NCI-H748 (cell line): ENCODE results near the gene TCF12.
"Not testable (repeated sequence)": the region's sequence is repeated elsewhere in the genome, so short reads cannot be mapped to it uniquely, and the experiment has no call there.

Source experiments
- DNase-seq: peaks from one replicate; lab custom pipeline; 2025; ENCODE audit not compliant: unreplicated experiment; lab: John Stamatoyannopoulos, UW

The TCF12 gene

DNA sequence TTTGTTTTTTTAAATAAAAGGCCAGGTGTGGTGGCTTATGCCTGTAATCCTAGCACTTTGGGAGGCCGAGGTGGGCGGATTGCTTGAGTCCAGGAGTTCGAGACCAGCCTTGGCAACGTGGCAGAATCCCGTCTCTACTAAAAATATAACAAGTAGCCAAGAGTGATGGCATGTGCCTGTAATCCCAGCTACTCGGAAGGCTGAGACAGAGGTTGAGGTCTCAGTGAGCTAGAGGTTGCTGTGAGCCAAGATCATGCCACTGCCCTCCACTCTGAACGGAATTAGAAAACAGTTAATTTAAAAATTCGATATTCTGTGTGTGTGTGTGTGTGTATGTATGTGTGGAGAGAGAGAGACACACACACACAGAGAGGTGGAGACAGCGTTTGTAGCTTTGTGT is 58.8 kb downstream of the TCF12 start:
- DNase-seq: no peak

GRCh38 chr15:56978898-56979662 is 60.6 kb downstream of the TCF12 start:
- no peak for DNase-seq

DNA sequence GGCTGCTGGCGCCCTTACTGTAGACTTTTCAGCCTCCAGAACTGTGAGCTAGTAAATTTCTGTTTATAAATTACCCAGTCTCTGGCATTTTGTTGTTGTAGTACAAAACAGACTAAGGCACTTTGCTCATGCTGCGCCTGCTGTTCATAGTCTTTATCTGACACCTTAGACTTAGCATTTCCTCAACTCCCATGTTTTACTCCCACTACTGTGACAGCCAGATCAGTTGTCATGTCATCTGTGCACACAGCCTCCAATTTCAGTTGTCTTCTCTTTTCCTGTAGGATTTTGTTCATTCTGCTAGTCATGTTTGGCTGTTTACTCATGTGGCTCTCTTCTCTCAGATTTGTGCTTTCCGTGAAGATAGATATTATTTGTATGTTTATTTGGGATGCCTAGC is 62.0 kb downstream of the TCF12 start:
- no peak for DNase-seq

DNA sequence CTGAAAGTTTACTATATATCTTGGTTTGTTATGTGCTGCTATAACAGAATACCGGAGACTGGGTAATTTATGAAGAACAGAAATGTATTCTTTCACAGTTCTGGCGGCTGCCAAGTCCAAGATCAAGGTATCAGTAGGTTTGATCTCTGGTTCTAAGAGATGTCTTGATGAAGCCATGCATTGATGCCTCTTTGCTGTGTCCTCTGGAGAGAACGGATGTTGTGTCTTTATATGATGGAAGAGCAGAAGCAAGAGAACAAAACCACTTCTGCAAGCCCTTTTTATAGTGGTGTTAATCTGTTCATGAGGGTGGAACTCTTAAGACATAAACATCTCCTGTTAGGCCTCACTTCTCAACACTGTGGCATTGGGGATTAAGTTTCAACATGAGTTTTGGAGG is 62.7 kb downstream of the TCF12 start:
- DNase-seq: no peak

DNA sequence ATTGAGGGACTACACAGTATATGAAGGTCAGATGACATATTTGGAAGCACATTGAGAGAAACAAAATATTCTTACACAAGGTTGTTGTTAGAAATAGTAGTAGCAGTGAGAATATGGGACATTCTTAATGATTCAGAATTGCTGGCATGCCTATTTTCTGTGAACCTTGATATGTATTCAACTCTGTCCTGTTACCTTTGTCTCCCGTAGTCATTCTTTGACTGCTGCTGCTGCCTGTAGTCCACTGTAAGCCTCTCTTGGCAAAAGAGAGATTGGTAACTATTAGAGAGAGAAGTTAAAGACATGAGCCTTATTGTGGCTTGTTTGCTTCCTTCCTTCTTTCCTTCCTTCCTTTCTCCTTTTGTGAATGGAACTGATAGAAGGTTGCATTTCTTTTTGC is 64.5 kb downstream of the TCF12 start:
- DNase-seq: no peak

DNA sequence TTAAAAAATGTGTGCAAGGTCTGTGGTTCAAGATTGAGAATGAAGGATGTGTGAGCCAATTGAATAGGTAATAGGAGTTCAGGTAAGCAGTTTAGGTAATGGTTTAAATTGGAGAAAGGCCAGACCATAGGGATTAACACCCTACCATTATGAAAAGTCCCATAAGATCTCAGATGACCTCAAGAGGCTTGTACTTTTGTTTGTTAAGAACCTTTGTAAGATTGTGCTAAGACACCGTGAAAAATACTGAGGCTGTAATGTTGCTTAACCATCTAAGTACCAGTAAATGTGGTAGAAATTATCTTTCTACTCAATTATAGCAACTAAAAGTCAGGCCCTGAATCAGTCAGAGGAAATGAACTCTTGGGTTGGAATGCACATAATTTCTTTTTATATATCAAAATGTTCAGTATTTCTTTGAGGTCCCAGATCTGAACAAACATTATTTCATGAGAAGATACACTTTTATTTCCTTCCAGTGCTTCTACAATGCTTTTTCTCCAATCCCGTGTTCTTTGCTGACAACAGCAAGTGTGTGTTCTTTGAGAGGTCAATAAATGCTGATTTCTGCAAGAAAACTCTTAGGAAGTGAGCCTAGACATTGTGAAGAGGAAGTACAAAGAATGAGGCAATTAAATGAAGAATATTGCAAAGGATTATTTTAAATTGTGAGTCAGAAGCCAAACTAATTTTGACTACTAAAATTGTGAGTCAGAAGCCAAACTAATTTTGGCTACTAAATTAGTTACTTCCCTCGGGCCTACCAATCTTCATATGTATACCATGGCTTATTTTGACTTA is 66.4 kb downstream of the TCF12 start:
- no peak for DNase-seq

DNA sequence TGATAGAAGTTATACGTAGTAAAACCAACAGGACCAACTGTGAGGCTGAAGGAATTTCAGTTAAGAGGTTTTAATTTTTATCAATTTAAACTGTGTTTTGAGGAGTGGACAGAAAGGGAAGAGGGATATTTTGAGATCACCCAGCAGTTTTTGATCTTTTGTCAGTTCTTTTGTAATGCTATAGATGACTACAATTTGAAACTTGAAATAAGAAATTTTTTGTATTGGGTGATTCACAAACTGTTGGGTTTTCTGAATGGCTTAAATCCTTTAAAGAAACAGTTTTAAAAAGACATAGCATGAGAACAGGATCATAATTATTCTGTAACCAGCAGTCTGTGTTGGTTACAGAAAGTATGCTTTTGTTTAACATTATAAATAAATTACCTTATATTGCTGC is 67.4 kb downstream of the TCF12 start:
- no peak for DNase-seq

DNA sequence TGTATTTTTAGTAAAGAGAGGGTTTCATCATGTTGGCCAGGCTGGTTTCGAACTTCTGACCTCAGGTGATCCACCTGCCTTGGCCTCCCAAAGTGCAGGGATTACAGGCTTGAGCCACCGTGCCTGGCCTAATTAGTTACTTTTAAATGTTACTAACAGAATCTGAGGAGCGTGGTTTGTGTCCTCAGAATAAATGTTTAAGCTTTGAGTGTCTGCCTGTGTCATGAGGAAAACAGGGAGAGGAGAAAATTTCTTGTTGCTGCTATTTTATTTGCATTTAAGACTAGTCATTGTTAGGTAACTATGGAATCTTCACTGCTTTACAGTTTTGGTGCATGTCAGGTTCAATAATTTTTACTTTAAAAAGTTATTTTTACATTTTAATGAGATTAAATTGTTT is 68.8 kb downstream of the TCF12 start:
- DNase-seq: no peak

- DNase-seq: no peak
Measured at GRCh38 chr15:56988219-56988618, 69.8 kb downstream of the TCF12 start.

GRCh38 chr15:56989411-56989924 is 71.0 kb downstream of the TCF12 start:
- no peak for DNase-seq

- no peak for DNase-seq
Measured at GRCh38 chr15:56991017-56991416, 72.6 kb downstream of the TCF12 start.

DNA sequence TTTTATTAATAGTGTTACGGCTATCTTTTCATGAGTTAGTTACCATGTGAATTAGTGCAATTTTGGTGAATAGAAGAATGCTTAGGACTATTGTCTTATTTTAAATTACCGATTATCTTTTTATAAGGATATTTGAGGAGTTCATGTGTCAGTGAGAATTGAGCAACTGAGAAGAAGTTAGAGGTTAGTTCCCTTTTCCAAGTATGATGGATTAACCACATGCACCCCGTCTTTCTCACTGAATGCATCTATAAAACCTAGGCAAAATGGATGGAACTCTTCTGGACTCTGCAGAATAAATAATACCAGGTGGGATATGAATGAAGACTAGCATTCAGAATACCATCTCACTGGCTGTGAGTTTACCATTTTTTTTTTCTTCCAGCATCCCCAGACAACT is 74.3 kb downstream of the TCF12 start:
- no peak for DNase-seq

GRCh38 chr15:56994280-56994679 is 75.8 kb downstream of the TCF12 start:
- no peak for DNase-seq

DNA sequence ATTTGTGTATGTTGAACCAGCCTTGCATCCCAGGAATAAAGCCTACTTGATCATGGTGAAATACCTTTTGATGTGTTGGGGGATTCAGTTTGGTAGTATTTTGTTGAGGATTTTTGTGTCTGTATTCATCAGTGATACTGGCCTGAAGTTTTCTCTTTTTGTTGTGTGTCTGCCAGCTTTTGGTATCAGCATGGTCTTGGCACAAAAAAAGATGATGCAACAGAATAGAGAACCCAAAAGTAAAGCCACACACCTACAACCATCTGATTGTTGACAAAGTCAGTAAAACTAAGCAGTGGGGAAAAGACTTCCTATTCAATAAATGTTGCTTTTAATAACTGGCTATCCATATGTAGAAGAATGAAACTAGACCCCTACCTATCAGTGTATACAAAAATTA is 77.6 kb downstream of the TCF12 start:
- DNase-seq: no peak

DNA sequence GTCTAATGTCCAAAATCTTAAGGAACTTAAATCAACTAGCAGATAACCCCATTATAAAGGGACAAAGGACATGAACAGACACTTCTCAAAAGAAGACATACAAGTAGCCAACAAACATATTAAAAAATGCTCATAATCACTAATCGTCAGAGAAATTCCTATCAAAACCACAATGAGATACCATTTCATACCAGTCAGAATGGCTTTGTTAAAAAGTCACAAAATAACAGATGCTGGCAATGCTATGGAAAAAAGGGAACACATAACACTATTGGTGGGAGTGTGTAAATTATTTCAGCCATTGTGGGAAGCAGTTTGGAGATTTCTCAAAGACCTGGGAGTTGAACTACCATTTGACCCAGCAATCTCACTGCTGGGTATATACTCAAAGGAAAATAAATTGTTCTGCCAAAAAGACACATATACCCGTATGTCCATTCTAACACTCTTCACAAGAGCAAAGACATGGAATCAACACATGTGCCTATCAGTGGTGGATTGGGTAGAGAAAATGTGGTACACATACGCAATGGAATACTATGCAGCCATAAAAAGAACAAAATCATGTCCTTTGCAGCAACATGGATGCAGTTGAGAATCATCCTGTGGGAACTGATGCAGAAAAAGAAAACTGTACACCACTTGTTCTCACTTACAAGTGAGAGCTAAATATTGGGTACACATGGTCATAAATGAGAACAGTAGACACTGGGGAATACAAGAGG is 78.5 kb downstream of the TCF12 start:
- DNase-seq: no peak

GRCh38 chr15:57003418-57003817 is 85.0 kb downstream of the TCF12 start:
- DNase-seq: no peak

GRCh38 chr15:57005244-57005643 is 86.8 kb downstream of the TCF12 start:
- DNase-seq: no peak

DNA sequence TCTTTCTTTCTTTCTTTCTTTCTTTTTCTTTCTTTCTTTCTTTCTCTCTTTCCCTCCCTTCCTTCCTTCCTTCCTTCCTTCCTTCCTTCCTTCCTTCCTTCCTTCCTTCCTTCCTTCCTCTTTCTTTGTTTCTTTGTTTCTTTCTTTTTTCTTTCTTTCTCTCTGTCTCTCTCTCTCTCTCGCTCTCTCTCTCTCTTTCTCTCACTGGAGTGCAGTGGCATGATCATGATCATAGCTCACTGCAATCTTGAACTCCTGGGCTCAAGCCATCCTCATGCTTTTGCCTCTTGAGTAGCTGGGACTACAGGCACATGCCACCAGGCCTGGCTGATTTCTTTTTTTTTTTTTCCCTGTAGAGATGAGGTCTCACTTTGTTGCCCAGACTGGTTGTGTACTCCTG is 89.4 kb downstream of the TCF12 start:
- not testable (repeated sequence) for DNase-seq

- DNase-seq: no peak
Measured at GRCh38 chr15:57010724-57011123, 92.3 kb downstream of the TCF12 start.

- no peak for DNase-seq
Measured at GRCh38 chr15:57012556-57012955, 94.1 kb downstream of the TCF12 start.

- DNase-seq: not testable (repeated sequence)
Measured at GRCh38 chr15:57014896-57015295, 96.5 kb downstream of the TCF12 start.

GRCh38 chr15:57015360-57015759 is 96.9 kb downstream of the TCF12 start:
- no peak for DNase-seq
